Central memory CD4-positive, alpha-beta T cell (primary cell): Measurements from ENCODE around the gene GCLC.
"Not testable (repeated sequence)": the region's sequence is repeated elsewhere in the genome, so short reads cannot be mapped to it uniquely, and the experiment has no call there.

Source experiments
- DNase-seq: peaks from one replicate; pipeline ENCODE4 v3.0.0; 2022

Gene GCLC

GRCh38 chr6:53556986-53557715 is 12.2 kb upstream of the GCLC start:
- no peak for DNase-seq

DNA sequence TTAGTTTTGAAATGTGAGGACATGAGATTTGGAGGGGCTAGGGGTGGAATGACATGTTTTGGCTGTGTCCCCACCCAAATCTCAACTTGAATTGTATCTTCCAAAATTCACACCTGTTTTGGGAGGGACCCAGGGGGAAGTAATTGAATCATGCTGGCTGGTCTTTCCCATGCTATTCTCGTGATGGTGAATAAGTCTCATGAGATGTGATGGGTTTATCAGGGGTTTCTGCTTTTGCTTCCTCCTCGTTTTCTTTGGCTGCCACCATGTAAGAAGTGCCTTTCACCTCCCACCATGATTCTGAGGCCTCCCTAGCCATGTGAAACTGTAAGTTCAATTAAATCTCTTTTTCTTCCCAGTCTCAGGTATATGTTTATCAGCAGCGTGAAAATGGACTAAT is 8.7 kb upstream of the GCLC start:
- DNase-seq = not testable (repeated sequence)

DNA sequence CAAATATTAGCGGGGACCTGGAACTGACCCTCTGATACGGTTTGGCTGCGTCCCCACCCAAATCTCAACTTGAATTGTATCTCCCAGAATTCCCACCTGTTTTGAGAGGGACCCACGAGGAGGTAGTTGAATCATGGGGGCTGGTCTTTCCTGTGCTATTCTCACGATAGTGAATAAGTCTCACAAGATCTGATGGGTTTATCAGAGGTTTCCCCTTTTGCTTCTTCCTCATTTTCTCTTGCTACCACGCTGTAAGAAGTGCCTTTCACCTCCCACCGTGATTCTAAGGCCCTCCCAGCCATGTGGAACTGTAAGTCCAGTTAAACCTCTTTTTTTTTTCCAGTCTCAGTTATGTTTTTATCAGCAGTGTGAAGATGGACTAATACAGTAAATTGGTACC is 6.8 kb upstream of the GCLC start:
- DNase-seq = not testable (repeated sequence)

GRCh38 chr6:53547811-53548496 is 3.1 kb upstream of the GCLC start:
- DNase-seq = peak; percentile 91

DNA sequence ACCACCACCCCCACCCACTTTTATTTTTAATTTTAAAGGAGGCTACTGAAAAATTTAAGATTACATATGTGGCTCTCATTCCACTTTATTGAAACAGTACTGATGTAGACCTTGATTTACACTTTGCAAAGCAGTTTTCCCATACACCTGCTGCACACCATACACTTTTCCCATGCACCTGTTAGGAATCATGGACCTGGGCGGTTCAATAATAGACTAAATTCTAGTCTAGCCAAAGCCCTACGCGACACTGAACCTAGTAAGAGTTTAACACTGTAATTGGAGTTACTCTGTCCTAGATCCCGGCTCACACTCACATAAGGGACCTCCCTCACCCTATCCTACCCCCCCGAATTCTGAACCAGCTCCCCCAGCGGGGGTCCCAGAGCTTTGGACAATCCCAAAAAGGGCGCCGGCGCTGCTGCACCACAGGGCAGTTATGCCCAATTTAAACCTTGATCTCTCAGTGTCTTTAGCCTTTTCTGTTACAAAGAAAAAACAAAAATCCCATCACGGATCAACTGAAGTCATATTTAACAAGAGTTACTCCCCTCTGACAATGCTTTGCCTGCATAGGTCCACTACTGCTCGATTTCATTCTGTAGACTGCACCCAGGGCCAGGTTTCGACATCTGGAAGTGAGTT is 2.4 kb upstream of the GCLC start:
- no peak for DNase-seq

- DNase-seq = no peak
Measured at GRCh38 chr6:53546281-53546680, 1.4 kb upstream of the GCLC start.

- DNase-seq = peak; percentile 2
Measured at GRCh38 chr6:53544217-53544469, 758 bp downstream of the GCLC start.

DNA sequence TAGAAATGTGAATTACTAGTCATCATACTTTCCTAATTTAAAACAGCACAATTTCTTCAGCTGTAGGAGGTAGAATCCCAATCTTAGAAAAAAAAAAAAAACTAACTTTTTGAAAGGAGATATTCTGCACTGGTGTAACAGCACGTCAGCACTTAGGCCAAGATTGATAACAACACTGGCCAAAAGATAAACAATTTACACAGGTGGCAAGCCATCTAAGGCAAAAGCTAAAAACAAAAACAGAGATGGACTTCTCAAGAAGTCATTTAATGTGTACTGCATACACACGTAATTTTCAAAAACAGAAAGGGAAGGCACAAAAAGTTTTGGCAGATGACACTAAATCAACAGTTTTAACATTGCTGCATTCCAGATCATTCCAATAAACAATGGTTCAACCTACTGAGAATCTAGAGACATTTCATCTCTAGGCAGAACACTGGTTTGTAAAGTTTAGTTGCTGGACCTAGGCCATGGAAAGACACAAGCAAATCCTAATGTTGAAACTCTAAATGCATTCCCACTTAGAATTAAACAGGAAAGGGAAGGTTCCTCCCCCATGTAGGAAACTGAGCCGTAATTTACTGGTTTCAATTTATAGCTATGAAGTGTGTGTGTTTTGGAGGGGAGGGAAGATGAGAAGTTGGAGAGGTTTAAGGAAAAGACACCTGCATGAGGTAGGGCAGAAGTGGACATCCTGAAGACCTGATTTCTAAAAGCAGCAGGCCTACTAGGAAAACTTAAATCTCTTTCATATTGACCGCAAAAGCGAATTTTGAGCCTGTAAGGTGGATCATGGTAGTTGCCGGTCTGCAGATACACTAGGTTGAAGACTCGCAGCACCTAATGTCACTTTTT is 1.3 kb downstream of the GCLC start:
- DNase-seq = no peak

GRCh38 chr6:53541900-53542299 is 3.0 kb downstream of the GCLC start:
- DNase-seq = no peak

GRCh38 chr6:53540129-53540692 is 4.7 kb downstream of the GCLC start:
- DNase-seq = no peak

DNA sequence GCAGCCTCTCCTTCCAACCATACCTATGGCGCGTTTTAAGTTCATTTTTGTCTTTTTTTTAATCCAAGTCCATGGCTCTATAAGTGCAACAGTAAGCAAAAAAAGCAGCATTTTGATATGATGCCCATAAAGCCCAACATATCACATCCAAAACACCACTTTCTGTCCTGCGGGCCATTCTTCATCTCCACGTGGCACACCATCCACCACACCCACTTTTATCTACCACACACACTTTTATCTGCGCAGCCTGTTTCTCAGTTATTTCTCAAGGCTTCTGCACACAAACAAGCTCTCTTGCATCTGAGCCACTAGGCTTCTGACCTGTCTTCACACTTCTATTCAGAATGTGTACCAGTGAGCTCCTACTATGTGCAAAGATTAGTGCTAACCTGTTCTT is 5.3 kb downstream of the GCLC start:
- no peak for DNase-seq

- no peak for DNase-seq
Measured at GRCh38 chr6:53536561-53536960, 8.3 kb downstream of the GCLC start.

DNA sequence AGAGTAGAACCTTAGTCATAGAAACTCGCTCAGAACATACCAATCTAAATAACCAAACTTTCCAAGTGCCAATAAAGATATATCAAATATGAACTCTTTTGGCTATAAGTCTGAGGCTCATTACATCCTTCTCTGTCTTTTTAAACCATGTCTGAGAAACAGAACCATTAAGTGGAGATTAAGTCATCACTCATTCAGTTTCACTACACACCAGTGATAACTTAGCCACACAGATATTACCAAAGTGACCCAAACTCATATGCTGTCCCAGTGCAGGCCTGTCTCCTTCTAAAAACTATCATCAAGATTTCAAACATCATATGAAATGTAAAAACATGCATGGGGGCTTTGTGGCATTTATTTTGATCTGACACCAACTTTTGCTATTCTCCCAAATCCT is 12.0 kb downstream of the GCLC start:
- DNase-seq = no peak

GRCh38 chr6:53532061-53532797 is 12.7 kb downstream of the GCLC start:
- no peak for DNase-seq

DNA sequence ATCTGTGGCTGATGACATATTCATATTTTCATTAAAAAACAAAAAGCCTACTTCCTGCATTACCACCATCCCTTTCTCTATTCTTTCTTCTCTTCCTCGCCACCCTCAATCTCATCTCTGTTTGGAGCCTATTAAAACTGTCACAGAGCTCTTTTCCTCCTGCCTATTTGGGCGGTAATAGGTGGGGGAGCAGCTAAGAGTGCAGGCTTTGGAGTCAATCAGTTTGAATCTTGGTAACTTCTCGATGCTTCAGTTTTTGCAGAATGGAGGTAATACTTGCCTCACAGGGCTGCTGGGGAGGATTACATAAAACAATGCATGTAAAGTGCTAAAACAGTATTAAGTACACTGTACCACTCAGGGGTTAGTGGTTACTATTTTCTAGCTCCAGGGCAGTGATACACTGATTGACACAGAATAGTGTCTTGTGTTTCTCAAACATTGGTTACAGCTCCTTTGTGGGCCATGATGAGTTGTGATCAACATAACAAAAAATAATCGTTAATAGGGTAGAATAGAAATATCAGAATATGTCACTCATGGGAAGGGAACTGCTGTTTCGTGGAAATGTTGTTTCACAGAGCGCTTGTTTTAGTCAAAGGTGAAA is 14.0 kb downstream of the GCLC start:
- no peak for DNase-seq

- no peak for DNase-seq
Measured at GRCh38 chr6:53530346-53530745, 14.6 kb downstream of the GCLC start.

- DNase-seq = no peak
Measured at GRCh38 chr6:53529324-53530036, 15.4 kb downstream of the GCLC start.

GRCh38 chr6:53528107-53528506 is 16.8 kb downstream of the GCLC start:
- no peak for DNase-seq

DNA sequence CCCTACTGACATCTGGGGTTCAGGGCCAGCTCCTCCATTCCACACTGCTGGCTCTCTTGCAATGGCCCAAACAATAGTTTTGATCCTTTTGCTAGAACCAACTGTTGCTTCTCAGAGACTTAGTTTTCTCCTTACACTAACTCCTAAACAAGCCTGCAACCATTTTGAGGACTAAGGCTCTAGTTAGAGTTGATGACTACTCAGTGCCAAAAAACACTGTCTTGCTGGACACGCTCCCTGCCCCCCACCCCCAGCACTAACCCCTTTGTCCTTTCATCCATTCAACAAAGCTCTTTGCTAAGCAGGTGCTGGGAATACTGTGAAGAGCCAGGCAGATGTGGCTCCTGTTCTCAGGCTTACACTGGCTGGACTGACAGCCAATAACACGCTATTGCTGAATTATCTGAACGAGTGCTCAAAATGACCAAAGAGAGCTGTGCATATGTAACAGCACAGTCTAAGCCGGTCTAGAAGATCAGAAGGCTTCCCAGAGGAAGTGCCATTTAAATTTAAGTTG is 17.6 kb downstream of the GCLC start:
- no peak for DNase-seq

DNA sequence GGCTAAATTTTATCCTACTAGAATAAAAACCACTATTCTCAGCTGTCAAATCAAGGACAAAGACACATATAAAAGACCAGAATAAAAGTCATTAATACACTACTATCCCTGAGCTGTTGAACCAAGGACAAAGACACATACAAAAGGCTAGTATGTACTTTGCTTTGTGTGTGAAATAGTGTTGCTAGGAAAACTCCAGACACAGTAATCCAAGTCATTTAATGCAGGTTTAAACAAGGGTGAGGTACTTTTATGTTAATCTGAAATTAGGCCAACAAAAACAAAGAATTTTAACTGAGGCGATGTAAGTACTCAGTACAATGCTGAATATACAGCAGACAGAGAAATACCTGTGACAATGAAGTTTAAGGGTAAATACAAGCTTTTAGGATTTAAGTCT is 18.9 kb downstream of the GCLC start:
- no peak for DNase-seq

DNA sequence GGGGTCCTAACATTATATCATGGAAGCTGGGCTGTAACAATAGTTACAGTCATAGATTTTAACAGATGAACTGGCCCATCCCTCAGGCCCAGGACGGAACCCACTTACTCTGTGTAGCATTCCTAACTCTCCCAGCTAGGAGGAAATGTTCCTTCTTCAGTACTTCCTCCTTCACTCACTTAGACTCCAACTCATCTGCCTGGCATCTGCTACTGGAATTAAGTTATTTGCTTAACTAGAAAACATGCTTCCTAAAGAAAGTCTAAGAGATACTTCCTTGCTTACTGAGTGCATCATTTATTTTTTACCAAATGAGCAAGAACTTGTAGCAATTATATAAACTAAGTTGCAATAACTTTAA is 20.5 kb downstream of the GCLC start:
- no peak for DNase-seq
